ENCODE measurements around the gene SSRP1. TPM values are rescaled to one million over a fixed set of nuclear protein-coding genes. Genes with fewer than 3 reads are reported as not detected.
A peak's percentile ranks its signal among the peaks of the same experiment; 100 is the strongest.
"Not testable (repeated sequence)": the region's sequence is repeated elsewhere in the genome, so short reads cannot be mapped to it uniquely, and the experiment has no call there.

The SSRP1 gene
- total RNA-seq, 1 donor from 2014 or later: 38.4 TPM

- no peak for DNase-seq
- no peak for ATAC-seq
- intact Hi-C loops (cut with micrococcal nuclease): no loop called here
Measured at GRCh38 chr11:57342702-57343101, 7.0 kb upstream of the SSRP1 start.

DNA sequence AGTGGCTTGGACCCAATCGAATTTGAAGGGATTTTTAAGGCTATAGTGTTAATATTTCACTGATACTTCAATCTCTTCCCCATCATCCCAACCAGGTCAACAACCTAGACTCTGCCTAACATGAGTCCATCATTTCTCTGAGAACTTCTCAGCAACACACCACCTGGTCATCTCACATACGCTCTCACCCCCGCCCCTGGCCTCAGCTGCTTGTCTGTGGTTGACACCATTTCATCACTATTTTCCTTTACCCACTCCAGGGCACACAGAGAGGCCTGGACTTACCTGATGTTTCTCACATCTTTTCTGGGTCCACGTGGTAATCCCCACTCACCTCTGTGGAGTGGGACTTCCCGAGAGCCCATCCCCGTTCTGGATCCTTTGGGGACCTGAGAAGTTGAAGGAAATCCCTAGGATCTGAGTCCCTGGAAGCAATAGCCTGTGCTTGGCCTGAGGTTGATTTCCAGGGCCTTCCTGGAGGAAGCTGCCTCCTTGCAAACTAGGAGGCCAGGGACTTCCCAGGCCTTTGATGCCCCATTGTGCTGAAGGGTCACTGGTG is 5.6 kb upstream of the SSRP1 start:
- DNase-seq (no peak), ATAC-seq (no peak)
- intact Hi-C loops (cut with micrococcal nuclease): no loop called here

DNA sequence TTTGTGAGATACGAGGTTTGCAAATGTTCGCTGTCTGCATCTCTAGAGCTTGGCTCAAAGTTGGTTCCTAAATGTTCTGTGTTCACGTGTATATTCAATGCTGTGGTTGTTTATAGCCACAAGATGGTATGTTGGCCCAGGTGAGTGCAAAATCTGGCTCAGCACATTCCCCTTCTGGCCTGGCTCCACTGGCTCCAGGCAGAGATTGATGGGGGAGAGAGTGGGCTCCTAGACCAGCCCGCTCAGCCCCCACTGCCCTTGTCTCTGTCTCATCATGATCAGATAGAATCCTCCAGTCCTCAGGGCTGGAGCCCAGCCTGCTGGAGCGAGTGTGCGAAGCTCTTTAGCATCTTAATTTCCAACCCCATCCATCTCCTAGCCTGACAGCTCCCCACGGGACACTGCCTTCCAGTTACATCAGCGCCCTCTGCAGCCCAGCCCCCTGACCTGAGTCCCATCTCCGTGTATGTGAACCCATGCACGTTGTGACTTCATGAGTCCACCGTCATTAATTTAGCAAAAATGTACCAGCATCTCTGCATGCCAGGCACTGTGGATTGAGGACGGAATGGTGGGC is 4.4 kb upstream of the SSRP1 start:
- intact Hi-C loops (cut with micrococcal nuclease): no loop called here
- DNase-seq (peak; percentile 40), ATAC-seq (no peak)

DNA sequence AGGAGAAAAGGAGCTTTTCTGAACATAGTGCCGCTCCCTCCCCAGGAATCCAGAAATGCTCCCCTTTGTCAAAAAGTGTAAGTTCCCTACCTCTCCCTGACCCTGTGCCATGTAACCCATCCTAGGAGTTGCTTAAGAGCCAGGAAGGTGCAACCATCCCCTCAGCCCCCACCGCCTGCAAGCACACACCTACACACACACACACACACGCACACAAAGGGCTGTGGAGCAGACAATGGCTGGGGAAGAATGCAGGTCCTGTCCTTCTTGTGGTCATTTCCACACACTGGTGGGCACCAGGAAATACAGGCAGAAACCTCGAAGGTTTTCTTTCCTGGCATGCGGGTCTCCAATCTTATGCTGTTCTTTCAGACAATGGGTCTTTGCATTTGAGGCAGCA is 3.6 kb upstream of the SSRP1 start:
- ATAC-seq (no peak), DNase-seq (no peak)
- intact Hi-C loops (cut with micrococcal nuclease): no loop called here

DNA sequence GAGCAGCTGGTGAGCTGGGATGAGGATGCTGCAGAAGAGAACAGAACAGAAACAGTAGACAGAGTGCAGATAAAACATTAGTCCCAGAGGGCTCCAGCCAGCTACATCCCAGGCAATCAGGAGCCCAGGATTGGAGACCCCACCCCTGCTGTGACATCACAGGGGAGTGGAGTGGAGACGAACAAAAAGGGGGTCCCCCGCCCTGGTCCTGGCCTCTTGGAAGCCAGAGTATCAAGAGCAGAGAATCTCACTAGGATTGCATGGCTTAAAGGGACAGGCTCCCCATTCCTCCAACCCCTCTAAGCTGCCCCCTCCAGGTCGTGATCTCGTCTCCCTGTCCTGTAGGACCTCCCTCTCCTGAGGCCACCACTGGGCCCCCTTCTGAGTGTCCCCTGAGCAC is 2.5 kb upstream of the SSRP1 start, which contains the start of gene P2RX3:
Gene P2RX3, plus strand, starts transcription at position 211 of the 400 bp plus-strand sequence. CDS start 199 bp downstream, outside the sequence.
- no peak for ATAC-seq
- intact Hi-C loops (cut with micrococcal nuclease): no loop called here
- DNase-seq: peak; percentile 43

DNA sequence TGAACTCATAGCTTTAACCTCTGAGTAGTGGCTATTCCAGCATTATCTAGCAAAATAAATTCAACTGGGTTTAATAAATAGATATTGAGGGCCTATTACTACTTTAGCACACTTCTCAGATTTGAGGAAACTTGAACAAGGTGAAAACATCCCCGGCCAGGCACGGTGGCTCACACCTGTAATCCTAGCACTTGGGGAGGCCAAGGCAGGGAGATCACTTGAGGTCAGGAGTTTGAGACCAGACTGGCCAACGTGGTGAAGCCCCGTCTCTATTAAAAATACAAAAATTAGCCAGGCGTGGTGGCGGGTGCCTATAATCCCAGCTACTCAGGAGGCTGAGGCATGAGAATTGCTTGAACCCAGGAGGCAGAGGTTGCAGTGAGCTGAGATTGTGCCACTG is 1.2 kb upstream of the SSRP1 start:
- ATAC-seq; DNase-seq; intact Hi-C loops (cut with micrococcal nuclease): not testable (repeated sequence)

DNA sequence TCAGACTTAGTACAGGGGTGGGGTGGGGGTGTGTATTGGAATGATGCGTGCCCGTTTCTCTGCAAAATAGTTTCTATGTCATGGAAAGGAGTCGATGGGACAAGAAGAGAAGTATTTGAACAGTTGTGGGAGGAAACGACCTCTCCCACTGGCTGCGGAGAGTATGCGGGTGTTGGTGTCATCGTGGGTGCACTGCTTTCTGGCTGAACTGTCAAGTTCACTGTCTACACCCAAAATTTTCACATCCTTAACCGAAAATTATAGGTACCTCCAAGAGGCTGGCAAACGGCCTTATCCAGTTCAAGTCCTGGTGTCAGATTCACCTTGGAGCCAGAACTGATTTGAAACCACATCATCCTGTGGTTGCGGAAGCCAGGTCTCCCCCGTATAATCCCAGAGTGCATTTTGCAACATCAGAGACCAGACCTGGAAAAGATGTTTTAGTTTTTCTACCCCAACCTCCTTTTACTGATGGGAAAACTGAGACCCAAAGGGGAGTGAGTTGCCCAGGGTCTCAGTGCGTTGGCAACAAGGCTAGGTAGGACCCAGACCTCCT is 497 bp upstream of the SSRP1 start:
- DNase-seq: no peak
- ATAC-seq: no peak
- intact Hi-C loops (cut with micrococcal nuclease): no loop called here

DNA sequence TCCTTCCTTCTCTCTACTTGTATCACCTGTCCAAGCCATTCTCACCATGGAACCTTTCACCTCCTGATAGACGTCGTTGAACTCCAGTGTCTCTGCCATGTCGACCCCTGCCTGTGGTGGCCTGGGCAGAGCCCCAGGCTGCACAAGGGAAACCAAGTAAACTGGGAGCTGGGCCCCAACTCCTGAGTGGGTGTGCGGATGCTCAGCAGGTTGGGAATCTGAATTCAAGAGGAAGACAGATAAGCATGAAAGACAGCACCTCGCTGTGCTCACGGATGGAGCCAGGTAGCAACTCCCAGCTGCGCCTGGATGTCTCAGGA is 709 bp downstream of the SSRP1 start:
- no peak for DNase-seq
- intact Hi-C loops (cut with micrococcal nuclease): no loop called here
- ATAC-seq: peak; percentile 1

- ATAC-seq: no peak
- DNase-seq: no peak
- intact Hi-C loops (cut with micrococcal nuclease): no loop called here
Measured at GRCh38 chr11:57332694-57333440, 2.8 kb downstream of the SSRP1 start.

- ATAC-seq: no peak
- intact Hi-C loops (cut with micrococcal nuclease): no loop called here
- no peak for DNase-seq
Measured at GRCh38 chr11:57331720-57332119, 4.0 kb downstream of the SSRP1 start.

DNA sequence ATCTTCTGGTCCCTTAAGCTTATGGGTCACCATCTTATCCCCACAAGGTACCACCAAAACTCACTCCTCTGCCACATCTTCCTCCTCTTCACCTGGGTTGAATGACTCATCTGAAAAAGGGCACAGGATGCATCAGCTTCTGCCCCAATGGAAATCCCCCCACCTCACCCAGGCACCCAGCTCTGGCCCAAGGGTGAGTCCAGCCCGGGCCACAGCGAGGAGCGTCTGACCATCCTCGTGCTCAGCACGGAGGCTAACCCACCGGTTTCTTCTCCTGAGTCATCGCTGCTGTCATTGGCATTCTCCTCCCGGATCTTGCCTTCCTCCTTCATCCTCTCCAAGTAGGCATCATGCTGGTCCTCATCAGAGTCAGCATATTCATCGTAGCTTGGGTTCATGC is 5.7 kb downstream of the SSRP1 start:
- DNase-seq: no peak
- intact Hi-C loops (cut with micrococcal nuclease): no loop called here
- no peak for ATAC-seq

DNA sequence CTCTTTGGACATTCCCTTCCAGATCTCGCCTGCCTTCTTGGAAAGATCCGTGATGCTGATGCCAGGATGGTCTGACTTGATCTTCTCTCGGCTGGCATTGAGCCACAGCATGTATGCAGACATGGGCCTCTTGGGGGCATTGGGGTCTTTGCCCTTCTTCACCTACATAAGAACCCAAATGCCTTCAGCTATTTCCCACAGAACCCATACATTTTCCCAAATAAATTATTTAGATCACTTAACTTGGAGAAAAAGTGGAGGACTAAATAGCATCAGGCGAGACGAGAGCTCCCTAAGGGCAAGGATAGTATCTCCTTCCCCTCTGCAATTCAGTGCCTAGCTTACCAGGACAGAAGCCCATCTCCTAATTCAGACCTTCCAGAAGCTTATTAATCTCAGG is 8.0 kb downstream of the SSRP1 start:
- intact Hi-C loops (cut with micrococcal nuclease): no loop called here
- no peak for DNase-seq
- no peak for ATAC-seq

GRCh38 chr11:57325735-57326048 is 10.0 kb downstream of the SSRP1 start:
- peak; percentile 57 for DNase-seq
- intact Hi-C loops (cut with micrococcal nuclease): no loop called here
- ATAC-seq: peak; percentile 16

GRCh38 chr11:57324886-57325734 is 10.6 kb downstream of the SSRP1 start, which contains the start of gene TNKS1BP1:
Gene TNKS1BP1, minus strand, starts transcription at chr11:57324952. Its CDS starts 3,067 bp downstream, at chr11:57321885.
- ATAC-seq: peak; percentile 83
- intact Hi-C loops (cut with micrococcal nuclease): no loop called here
- DNase-seq: peak; percentile 97

DNA sequence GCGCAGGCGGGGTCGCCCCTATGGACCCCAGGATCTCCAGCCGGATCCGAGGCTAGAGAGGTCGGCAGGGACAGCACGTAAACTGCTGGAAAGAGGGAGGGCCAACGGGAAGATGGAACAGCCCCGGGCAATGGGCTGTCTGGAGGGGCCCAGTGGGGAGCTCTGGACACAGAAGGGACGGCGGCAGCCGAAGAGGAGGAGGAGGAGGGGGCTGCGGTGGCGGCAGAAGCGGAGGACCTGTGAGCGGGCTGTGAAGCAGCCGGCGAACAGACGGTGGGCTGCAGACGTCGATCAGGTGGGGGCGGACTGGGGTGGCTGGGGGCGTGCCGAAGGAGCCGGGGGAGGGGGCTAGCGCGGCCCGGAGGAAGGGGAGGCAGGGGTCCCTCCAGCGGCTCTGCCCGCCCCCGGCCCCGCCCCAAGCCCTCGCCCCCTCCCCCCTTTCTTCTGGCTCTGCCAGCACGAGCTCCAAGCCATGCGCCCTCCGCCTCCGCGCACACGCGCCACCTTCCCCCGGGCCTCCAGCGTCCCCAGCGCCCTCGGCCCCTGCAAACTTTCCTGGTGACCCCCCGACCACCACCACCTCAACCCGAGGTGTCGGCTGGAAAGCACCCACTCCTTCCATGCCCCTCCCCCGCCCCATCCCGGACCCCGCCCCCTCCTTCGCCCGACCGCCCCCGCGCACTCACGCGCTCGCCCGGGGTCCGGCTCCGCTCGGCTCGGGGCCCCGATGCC is 11.4 kb downstream of the SSRP1 start:
- peak; percentile 65 for DNase-seq
- ATAC-seq: peak; percentile 2
- intact Hi-C loops (cut with micrococcal nuclease): no loop called here

DNA sequence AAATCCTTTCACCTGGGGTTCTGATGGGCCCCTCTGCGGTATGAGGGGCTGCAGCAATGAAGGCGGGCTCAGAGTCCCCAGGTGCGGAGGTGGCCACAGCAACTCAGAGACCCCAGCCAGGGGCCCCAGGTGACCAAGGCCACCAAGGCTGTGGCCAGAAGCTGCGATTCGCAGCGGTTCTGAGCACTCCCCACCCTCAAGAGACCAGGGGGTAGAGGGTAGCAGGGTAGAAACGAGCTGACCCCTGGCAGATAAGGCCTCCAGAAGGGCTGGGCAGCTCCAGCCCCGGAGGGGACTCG is 11.9 kb downstream of the SSRP1 start:
- no peak for ATAC-seq
- intact Hi-C loops (cut with micrococcal nuclease): no loop called here
- DNase-seq: no peak

DNA sequence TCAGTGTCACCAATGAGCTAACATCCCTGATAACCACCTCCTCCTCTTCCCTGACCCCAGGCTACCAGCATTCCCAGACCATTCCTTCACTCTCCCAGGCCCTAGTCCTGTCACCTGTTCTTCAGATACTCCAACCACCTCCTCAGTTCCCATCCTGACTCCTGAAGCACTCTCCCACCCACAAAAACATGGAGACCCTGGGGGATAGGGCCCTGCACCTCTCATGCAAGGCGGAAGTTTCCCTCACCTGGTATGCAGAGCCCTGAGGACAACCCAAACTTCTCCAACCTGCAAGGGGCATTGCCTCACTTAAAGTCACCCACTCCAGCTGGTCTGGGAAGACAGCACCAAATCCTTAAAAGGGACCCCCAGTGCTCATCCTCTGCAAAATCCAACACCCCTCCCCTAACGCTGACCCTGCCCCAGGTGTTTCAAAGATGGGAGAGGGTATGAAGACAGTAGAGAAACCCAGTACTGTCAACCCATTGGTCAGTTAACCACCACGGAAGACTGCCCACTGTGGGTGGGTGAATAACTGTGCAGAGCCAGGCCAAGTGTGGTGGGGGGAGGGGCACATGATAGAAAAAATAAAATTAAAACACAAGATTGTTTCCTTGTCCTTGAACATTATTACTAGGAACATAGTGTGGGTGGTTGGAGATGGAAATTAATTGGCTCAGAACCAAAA is 12.4 kb downstream of the SSRP1 start:
- no peak for DNase-seq
- ATAC-seq: no peak
- intact Hi-C loops (cut with micrococcal nuclease): no loop called here

DNA sequence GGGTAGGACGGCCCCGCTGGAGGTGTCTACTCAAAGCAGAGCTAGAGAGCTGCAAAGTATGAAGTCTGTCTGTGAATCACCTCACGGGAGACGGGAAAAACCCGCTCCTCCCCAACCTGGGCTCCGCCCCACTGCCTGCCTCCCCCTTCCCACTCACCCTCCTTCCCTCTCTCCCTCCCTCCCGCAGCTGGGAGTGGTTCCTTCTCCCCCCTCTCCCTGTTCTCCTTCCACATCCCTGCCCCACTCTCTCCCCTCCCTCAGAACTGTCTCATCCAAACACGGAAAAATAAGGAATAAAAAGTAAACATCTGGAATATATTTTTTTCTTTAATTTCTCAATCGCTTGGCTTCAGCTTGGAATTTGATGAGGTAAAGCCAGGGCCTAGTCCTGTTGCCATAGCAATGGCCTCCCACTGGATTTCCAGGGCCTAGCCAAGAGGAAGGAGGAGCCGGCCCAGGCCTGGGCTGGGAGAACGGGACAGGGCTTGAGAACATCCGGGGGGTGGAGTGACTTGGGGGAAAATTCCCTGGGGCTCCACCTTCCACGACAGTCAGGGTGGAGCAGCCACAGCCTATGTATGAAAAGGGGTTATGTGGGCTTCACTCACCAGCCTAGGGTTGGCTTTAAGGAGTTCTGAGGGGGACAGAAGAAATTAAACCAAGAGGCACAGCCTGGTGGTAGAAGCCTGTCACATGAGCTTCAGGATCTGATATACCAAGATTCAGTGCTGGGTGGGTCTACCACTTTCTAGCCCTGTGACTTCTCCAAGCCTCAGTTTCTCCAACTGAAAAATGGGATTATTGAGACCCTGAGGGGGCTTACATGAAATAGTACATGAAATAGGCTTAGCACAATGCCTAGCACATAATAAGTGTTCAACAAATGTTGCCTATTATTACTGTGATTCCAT is 13.2 kb downstream of the SSRP1 start:
- DNase-seq: peak; percentile 91
- intact Hi-C loops (cut with micrococcal nuclease): no loop called here

More for the DNA sequence above, 13.2 kb downstream of the SSRP1 start:
- ATAC-seq: peak; percentile 68
